T follicular helper cell (primary cell): ENCODE results near the gene CCDC127.
"Not testable (repeated sequence)": the region's sequence is repeated elsewhere in the genome, so short reads cannot be mapped to it uniquely, and the experiment has no call there.

Source experiments
- DNase-seq: peaks from one replicate; pipeline ENCODE4 v3.0.0-alpha.2; 2020; ENCODE audit warnings: low read depth

The CCDC127 gene

DNA sequence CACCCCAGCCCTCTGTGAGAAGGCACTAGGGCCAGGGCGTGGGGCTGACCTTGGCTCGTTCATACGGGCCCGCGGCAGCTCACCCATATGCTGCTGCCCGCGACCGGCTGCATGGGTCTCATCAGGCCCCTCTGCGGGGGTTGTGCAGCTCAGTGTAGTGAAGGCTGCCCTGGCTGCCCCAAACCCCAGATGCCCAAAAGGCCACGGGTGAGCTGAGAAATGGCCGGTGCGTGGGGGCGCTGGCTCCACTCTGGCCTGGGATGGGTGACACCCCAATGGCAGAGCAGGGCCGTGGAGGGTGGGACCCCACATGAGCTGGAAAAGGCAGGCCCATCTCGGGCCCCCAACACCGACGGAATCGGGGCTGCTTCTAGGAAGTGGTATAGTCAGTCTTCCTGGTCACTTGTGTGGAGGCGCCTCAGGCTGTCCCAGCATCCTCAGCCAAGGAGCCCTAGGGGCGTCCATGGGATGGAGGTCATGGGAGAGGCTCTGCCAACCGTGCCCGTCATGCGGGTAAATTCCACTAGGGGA is 46.1 kb downstream of the CCDC127 start:
- no peak for DNase-seq

GRCh38 chr5:170971-171800 is 46.8 kb downstream of the CCDC127 start:
- DNase-seq, result no peak

DNA sequence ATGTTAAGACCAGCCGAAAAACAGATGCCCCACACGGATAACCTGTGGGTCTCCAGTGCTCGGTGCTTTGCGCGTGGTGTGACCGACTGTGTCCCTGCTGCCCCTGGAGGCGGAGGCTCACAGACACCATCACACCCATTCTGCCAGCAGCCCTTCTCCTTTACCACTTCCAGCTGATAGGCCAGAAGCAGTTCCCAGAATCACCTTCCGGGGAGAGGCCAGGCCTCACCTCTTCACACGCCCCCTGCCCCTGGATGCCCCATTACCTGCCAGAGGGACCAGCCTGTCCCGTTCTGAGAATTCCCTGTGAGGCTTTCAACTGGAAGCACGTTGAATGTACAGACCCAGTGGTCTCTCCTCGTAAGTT is 48.2 kb downstream of the CCDC127 start:
- no peak for DNase-seq

GRCh38 chr5:169071-169727 is 48.8 kb downstream of the CCDC127 start:
- DNase-seq, result no peak

- DNase-seq, result no peak
Observed at GRCh38 chr5:167982-168660, 49.8 kb downstream of the CCDC127 start.

DNA sequence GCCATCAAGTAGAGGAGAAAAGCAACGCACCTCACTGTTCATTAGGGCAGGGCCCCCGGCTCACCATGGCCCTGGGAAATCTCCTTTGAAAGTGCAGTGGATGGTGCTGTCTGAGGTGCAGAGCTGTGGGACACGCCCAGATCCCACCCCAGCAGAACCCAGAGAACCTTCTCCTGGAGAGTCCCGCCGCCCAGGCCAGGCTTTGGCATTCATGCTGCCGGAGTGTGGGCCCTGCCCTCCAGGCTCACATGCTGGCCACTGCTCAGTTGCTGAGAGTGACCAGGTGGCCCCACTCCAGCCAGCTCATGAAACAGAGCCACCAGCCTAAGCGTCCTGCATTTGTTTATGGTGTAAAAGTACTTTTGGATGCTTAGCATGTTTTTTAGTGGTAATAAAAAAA is 50.4 kb downstream of the CCDC127 start:
- no peak for DNase-seq

GRCh38 chr5:166441-167372 is 51.2 kb downstream of the CCDC127 start:
- no peak for DNase-seq

DNA sequence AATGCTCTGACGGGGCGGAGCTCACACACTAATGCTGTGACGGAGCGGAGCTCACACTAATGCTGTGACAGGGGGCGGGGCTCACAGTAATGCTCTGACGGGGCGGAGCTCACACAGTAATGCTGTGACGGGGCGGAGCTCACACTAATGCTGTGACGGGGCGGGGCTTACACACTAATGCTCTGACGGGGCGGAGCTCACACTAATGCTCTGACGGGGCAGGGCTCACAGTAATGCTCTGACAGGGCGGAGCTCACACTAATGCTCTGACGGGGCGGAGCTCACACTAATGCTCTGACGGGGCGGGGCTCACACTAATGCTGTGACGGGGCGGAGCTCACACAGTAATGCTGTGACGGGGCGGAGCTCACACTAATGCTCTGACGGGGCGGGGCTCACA is 53.2 kb downstream of the CCDC127 start:
- DNase-seq, result not testable (repeated sequence)

GRCh38 chr5:164244-164643 is 53.7 kb downstream of the CCDC127 start:
- DNase-seq, result no peak

DNA sequence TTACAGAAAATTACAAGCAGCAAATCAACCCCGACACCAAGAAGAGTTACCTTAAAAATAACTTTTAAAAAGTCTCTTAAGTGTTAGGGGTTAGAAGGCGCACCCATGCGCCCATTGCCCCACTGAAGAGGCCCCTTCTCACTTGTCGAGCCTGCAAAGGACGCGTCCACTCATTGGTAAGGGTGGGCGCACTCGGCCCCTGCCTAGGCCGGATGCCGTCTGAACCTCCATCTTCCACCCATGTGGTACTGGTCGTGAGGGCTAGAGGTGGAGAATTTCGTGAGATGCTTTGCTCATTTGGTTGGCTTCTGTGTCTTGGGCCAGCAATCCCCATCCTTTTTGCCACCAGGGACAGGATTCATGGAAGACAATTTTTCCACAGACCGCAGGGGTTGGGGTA is 54.1 kb downstream of the CCDC127 start:
- DNase-seq, result no peak

- DNase-seq, result no peak
Observed at GRCh38 chr5:163338-163620, 54.7 kb downstream of the CCDC127 start.

DNA sequence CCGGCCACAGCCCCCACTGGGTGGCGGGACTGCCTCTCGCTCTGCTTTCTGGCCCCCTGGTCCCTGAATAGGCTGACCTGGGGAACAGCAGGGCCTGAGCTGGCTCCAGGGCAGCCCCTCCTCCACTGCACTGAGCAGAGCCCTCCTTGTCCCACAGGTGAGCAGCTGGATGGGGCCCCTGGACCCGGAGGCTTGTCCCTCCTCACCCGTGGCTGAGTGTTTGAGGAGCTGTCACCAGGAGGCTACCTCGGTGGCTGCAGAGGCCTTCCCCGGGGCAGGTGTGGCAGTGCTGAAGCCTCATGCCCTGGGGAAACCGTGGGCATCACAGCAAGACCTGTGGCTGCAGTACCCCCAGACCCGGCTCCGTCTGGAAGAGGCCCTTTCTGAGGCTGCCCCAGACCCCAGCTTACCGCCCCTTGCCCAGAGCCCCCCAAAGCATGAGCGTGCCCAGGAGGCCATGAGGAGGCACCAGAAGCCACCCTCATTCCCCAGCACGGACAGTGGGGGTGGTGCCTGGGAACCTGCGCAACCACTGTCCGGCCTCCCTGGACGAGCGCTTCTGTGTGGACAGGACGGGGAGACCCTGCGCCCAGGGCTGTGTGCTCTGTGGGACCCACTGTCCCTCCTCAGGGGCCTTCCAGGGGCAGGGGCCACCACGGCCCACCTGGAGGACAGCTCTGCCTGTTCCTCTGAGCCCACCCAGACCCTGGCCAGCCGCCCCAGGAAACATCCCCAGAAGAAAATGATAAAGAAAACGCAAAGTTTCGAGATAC is 55.2 kb downstream of the CCDC127 start:
- no peak for DNase-seq

- no peak for DNase-seq
Observed at GRCh38 chr5:162190-162564, 55.8 kb downstream of the CCDC127 start.

DNA sequence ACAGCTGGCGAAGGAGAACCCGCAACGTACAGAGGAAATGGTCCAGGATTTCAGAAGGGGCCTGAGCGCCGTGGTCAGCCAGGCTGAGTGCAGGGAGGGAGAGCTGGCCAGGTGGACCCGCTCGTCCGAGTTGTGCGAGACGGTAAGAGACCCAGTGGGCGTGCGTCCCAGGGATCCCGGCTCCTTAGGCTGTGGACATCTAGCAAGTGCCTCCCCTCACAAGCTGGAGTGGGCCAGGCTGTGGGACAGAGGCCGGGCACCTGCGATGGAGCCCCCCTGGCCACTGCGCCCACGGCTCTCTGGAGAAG is 56.2 kb downstream of the CCDC127 start:
- DNase-seq, result no peak

- DNase-seq, result no peak
Observed at GRCh38 chr5:160921-161802, 56.8 kb downstream of the CCDC127 start.

- DNase-seq, result no peak
Observed at GRCh38 chr5:160173-160510, 57.8 kb downstream of the CCDC127 start.

DNA sequence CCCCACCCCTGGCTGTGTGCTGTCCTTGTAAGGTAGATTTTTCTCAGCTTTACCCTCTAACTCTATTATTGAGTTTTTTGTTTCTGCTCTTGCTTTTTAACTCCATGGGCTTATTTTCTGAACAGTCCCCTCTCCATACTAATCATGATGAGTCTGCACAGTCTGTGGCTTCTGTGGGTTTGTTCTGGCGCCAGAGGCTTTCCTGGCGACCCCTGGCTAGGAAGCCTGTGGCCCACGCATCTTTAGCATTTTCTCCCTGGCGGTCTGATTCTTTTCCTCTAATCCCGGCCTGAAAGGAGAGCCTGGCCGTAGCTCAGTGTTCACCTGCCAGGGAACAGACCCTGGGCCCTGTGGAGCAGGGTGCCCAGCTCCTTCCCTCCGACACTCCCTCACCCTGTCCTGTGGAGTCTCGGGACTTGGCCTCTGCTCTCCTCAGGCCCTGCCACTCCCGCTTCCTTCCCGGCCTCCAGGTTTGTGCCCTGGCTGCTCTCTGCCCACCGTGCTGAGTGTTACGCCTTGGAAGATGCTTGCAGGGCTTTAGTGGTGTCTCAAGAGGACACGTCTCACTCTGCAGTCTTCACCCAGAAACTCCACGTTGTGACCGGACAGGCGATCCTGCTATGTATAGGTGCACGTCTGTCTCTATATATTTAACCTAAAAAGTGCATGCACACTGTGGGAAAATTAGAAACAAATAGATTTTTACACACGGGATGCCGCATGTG is 58.3 kb downstream of the CCDC127 start:
- no peak for DNase-seq

DNA sequence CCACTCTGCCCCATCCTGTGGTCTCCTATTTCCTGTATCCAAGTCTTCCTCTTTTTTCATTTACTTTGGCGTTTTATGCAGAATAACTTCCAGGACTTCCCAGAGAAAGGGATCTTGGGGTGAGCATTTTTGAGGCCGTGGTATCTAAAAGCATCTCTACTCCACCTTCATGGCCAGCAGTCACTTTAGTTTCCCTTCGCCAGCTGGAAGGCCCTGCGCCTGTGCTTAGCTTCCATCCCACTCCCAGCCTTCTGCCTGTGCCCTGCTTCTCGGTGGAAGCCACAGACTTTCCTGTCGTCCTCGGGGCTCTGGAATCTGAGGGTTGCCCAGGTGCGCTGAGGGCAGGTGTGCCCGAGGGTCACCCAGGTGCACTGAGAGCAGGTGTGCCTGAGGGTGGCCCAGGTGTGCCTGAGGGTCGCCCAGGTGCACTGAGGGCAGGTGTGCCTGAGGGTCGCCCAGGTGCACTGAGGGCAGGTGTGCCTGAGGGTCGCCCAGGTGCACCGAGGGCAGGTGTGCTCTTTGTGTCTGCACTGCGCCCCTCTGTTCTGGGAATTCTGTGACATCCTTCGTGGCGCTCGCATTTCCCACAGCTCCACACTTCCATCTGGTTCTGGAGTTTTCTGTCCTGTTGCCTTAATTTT is 59.0 kb downstream of the CCDC127 start:
- DNase-seq, result no peak

DNA sequence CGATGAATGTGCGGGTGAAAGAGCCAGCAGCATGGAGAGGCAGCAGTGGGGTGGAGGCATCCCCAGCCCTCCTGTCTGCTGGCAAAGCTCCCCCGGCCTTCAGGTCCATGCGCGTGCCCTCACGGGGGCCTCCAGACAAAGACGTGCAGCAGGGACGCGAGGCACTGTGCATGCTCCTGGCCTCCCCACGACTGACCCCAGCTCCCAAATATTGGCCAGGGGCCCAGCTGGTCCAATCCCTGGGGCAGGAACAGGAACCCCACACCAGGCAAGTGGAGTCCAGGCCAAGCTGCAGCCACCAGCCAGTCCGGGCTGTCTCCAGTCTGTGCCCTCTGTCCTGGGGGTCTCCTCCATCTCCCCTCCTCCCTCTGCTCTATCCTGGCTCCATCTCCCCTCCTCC is 60.2 kb downstream of the CCDC127 start:
- DNase-seq, result no peak
